ENCODE data around the gene ERBB2. TPM values are rescaled to one million over a fixed set of nuclear protein-coding genes. Genes with fewer than 3 reads are reported as not detected.

ERBB2 gene
- total and polyA plus RNA-seq, 7 experiments from 2014 or later, result 0.39 to 10.5 (median 5.8) TPM

DNA sequence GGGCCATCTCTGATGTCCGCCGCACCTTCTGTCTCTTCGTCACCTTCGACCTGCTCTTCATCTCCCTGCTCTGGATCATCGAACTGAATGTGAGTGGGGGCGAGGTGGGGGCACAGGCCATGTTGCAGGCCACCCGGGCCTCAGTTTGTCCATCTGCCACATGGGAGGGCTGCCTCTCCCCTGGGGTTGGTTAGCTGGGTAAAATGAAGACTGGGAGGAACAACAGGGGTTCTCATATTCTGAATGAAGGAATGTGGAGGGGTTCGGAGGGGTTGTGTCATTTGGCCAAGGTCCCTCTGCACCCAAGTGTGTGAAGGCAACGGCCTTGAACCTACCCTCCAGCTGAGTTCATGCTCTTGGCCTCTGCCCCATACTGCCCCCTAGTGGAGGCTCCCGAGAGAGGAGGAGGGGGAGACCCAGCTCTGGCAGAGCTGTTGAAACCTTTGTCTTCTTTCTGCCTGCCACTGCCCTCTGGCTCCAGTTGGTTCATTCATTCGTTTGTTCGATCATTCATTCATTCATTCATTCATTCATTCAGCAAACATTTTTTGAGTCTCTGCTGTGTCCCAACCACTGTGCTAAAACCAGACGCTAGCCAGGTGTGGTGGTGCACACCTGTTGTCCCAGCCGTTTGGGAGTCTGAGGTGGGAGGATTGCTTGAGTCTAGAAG is 46.1 kb upstream of the ERBB2 start:
- peak; percentile 58 to 83 (median 71) for DNase-seq
- no peak overlapping the region for H3K4me3 Mint-ChIP-seq
- no peaks in the 10 kb centered on the region for H3K9me3 ChIP-seq (ENCODE audit: control insufficient read depth in 2 of 3, low read length in 3 of 3)
- H3K36me3 Mint-ChIP-seq, result peaks cover 0 to 20% (median 0%) of the 10 kb centered on the region in 5 donors
- H3K4me3 ChIP-seq (ENCODE audit: low read length), result no peak overlapping the region
- no peaks in the 10 kb centered on the region for H3K9me3 Mint-ChIP-seq
- peaks cover 24 to 74% (median 63%) of the 10 kb centered on the region in 7 donors for H3K4me1 Mint-ChIP-seq
- intact Hi-C loops (cut with micrococcal nuclease), result loop anchor here (1.0 to 2.0 kb wide), 4 partner anchors 15 to 31 kb away; partner anchors contain the start of gene PNMT (in 1 of the 2)
- POLR2A ChIA-PET, result interaction anchor here (1.1 to 2.4 kb wide), 2 partner anchors 14 to 26 kb away, joined by 4 to 13 read pairs; partner anchors contain the start of gene PNMT
- peak overlapping the region; percentile 36 for H3K27ac ChIP-seq (ENCODE audit: low read depth, low read length)
- ATAC-seq, result peak; percentile 91
- no peaks in the 10 kb centered on the region for H3K27me3 ChIP-seq (ENCODE audit: control insufficient read depth in 2 of 2, insufficient read depth in 2 of 2, low read length in 2 of 2)
- peaks cover 4 to 23% of the 10 kb centered on the region in 2 donors for H3K4me1 ChIP-seq (ENCODE audit: control insufficient read depth in 2 of 2, insufficient read depth in 2 of 2, low read length in 2 of 2)
- CTCF ChIA-PET, result interaction anchor here (0.5 to 3.5 kb wide), 19 partner anchors 8 to 211 kb away, joined by 3 to 25 read pairs (median 3); partner anchors contain the start of genes IKZF3 and PNMT
- peaks cover 0 to 45% (median 0%) of the 10 kb centered on the region in 3 experiments for H3K36me3 ChIP-seq (ENCODE audit: control insufficient read depth in 2 of 3, insufficient read depth in 3 of 3, low read length in 3 of 3)
- peak overlapping the region in 5 of 9 donors; percentile 21 to 74 (median 51) for H3K27ac Mint-ChIP-seq
- no peaks in the 10 kb centered on the region for H3K27me3 Mint-ChIP-seq

DNA sequence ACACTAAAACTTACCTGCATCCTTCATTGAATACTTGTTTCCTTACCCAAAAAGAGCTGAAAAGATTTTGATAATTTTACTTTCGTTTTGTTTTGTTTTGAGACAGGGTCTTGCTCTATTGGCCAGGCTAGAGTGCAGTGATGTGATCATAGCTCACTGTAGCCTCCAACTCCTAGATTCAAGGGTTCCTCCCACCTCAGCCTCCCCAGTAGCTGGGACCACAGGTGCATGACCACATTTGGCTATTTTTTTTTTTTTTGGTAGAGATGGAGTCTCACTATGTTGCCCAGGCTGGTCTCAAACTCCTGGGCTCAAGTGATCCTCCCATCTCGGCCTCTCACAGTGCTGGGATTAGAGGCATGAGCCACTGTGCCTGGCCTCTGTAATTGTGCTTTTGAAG is 44.8 kb upstream of the ERBB2 start:
- peak overlapping the region in 7 of 9 donors; percentile 9 to 87 (median 39) for H3K27ac Mint-ChIP-seq
- ChIA-PET POLR2A (interaction anchor here (0.7 to 2.4 kb wide), 3 partner anchors 9 to 307 kb away, joined by 3 to 13 read pairs (median 4); partner anchors contain the start of gene PNMT), CTCF (interaction anchor here (0.6 to 3.5 kb wide), 12 partner anchors 14 to 203 kb away, joined by 3 to 25 read pairs (median 5); partner anchors contain the start of gene PNMT)
- H3K9me3 Mint-ChIP-seq, result no peaks in the 10 kb centered on the region
- no peaks in the 10 kb centered on the region for H3K27me3 Mint-ChIP-seq
- H3K4me3 Mint-ChIP-seq, result peak overlapping the region in 3 of 10 donors; percentile 7 to 23 (median 19)
- intact Hi-C loops (cut with micrococcal nuclease), result loop anchor here in 1 of 2 donors (2.0 kb wide), 1 partner anchor 16 kb away; no protein-coding TSS in a partner anchor
- ATAC-seq (no peak), DNase-seq (no peak)
- peaks cover 0 to 56% (median 3%) of the 10 kb centered on the region in 3 experiments for H3K36me3 ChIP-seq (ENCODE audit: control insufficient read depth in 2 of 3, insufficient read depth in 3 of 3, low read length in 3 of 3)
- H3K4me3 ChIP-seq (ENCODE audit: low read length), result no peak overlapping the region
- peaks cover 4 to 34% of the 10 kb centered on the region in 2 donors for H3K4me1 ChIP-seq (ENCODE audit: control insufficient read depth in 2 of 2, insufficient read depth in 2 of 2, low read length in 2 of 2)
- no peaks in the 10 kb centered on the region for H3K27me3 ChIP-seq (ENCODE audit: control insufficient read depth in 2 of 2, insufficient read depth in 2 of 2, low read length in 2 of 2)
- H3K9me3 ChIP-seq (ENCODE audit: control insufficient read depth in 2 of 3, low read length in 3 of 3), result no peaks in the 10 kb centered on the region
- peaks cover 0 to 13% (median 5%) of the 10 kb centered on the region in 5 donors for H3K36me3 Mint-ChIP-seq
- peaks cover 31 to 77% (median 64%) of the 10 kb centered on the region in 7 donors for H3K4me1 Mint-ChIP-seq
- H3K27ac ChIP-seq (ENCODE audit: low read depth, low read length), result no peak overlapping the region

DNA sequence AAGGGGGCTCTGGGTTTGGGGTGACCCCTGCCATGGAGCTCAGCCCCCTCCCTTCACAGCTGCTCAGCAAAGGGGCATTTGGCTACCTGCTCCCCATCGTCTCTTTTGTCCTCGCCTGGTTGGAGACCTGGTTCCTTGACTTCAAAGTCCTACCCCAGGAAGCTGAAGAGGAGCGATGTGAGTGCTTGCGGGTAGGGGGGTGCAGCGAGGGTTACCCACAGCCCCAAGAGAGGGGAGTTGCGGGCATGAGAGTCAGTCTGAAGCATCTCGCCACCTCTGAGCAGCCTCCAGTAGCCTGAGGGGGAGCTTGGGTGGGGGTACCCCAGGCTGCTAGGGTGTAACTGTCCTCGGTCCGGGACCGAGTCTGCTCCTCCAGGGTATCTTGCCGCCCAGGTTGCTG is 41.5 kb upstream of the ERBB2 start:
- peaks cover 25 to 62% (median 47%) of the 10 kb centered on the region in 7 donors for H3K4me1 Mint-ChIP-seq
- intact Hi-C loops (cut with micrococcal nuclease), result no loop called here
- H3K4me3 Mint-ChIP-seq, result peak overlapping the region in 7 of 10 donors; percentile 21 to 81 (median 51)
- H3K4me3 ChIP-seq (ENCODE audit: low read length), result no peak overlapping the region
- H3K36me3 Mint-ChIP-seq, result peaks cover 0 to 21% (median 7%) of the 10 kb centered on the region in 5 donors
- POLR2A ChIA-PET, result interaction anchor here (0.8 to 2.4 kb wide), 6 partner anchors 9 to 29 kb away, joined by 3 to 14 read pairs (median 3); partner anchors contain the start of genes PGAP3 and STARD3
- ATAC-seq, result peak; percentile 42
- H3K27me3 ChIP-seq (ENCODE audit: control insufficient read depth in 2 of 2, insufficient read depth in 2 of 2, low read length in 2 of 2), result no peaks in the 10 kb centered on the region
- no peaks in the 10 kb centered on the region for H3K9me3 Mint-ChIP-seq
- peaks cover 4 to 35% of the 10 kb centered on the region in 2 donors for H3K4me1 ChIP-seq (ENCODE audit: control insufficient read depth in 2 of 2, insufficient read depth in 2 of 2, low read length in 2 of 2)
- H3K9me3 ChIP-seq (ENCODE audit: control insufficient read depth in 2 of 3, low read length in 3 of 3), result no peaks in the 10 kb centered on the region
- no peak overlapping the region for H3K27ac ChIP-seq (ENCODE audit: low read depth, low read length)
- DNase-seq, result peak in 1 of 9 donors; percentile 34
- peak overlapping the region in 8 of 9 donors; percentile 44 to 90 (median 66) for H3K27ac Mint-ChIP-seq
- H3K27me3 Mint-ChIP-seq, result no peaks in the 10 kb centered on the region
- CTCF ChIA-PET, result interaction anchor here (1.0 to 2.0 kb wide), 4 partner anchors 11 to 71 kb away, joined by 3 to 8 read pairs (median 5); no protein-coding TSS in a partner anchor
- H3K36me3 ChIP-seq (ENCODE audit: control insufficient read depth in 2 of 3, insufficient read depth in 3 of 3, low read length in 3 of 3), result peaks cover 0 to 82% (median 4%) of the 10 kb centered on the region in 3 experiments

DNA sequence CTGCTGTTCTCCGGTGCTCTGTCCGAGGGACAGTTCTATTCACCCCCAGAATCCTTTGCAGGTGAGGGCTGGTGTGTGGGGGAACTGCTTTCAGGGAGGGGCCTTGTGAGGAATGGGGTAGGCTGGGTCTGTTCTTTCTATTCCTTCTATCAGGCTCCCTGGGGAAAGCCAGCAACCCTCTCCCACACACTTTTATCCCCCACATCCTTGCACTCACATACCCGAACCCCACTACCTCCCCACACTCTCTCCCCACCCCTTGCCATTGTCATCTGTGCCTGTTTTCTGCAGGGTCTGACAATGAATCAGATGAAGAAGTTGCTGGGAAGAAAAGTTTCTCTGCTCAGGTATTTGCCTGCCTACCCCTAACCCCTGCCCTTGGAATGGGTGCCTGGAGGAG is 41.1 kb upstream of the ERBB2 start:
- Mint-ChIP-seq H3K4me3 (peak overlapping the region in 7 of 10 donors; percentile 42 to 81 (median 53)), H3K27ac (peak overlapping the region in 8 of 9 donors; percentile 44 to 90 (median 76)), H3K4me1 (peaks cover 22 to 59% (median 44%) of the 10 kb centered on the region in 7 donors), H3K36me3 (peaks cover 0 to 21% (median 7%) of the 10 kb centered on the region in 5 donors), H3K9me3 (no peaks in the 10 kb centered on the region), H3K27me3 (no peaks in the 10 kb centered on the region)
- Histone ChIP-seq H3K27ac (ENCODE audit: low read depth, low read length) (no peak overlapping the region), H3K4me3 (ENCODE audit: low read length) (no peak overlapping the region), H3K4me1 (ENCODE audit: control insufficient read depth in 2 of 2, insufficient read depth in 2 of 2, low read length in 2 of 2) (peaks cover 0 to 35% of the 10 kb centered on the region in 2 donors), H3K27me3 (ENCODE audit: control insufficient read depth in 2 of 2, insufficient read depth in 2 of 2, low read length in 2 of 2) (no peaks in the 10 kb centered on the region), H3K36me3 (ENCODE audit: control insufficient read depth in 2 of 3, insufficient read depth in 3 of 3, low read length in 3 of 3) (peaks cover 0 to 78% (median 4%) of the 10 kb centered on the region in 3 experiments), H3K9me3 (ENCODE audit: control insufficient read depth in 2 of 3, low read length in 3 of 3) (no peaks in the 10 kb centered on the region)
- ATAC-seq, result no peak
- ChIA-PET CTCF (interaction anchor here (1.0 to 2.0 kb wide), 4 partner anchors 10 to 71 kb away, joined by 3 to 8 read pairs (median 5); no protein-coding TSS in a partner anchor), POLR2A (interaction anchor here (0.8 to 2.4 kb wide), 4 partner anchors 8 to 21 kb away, joined by 3 to 14 read pairs (median 5); partner anchors contain the start of gene STARD3)
- no peak for DNase-seq
- intact Hi-C loops (cut with micrococcal nuclease), result no loop called here

DNA sequence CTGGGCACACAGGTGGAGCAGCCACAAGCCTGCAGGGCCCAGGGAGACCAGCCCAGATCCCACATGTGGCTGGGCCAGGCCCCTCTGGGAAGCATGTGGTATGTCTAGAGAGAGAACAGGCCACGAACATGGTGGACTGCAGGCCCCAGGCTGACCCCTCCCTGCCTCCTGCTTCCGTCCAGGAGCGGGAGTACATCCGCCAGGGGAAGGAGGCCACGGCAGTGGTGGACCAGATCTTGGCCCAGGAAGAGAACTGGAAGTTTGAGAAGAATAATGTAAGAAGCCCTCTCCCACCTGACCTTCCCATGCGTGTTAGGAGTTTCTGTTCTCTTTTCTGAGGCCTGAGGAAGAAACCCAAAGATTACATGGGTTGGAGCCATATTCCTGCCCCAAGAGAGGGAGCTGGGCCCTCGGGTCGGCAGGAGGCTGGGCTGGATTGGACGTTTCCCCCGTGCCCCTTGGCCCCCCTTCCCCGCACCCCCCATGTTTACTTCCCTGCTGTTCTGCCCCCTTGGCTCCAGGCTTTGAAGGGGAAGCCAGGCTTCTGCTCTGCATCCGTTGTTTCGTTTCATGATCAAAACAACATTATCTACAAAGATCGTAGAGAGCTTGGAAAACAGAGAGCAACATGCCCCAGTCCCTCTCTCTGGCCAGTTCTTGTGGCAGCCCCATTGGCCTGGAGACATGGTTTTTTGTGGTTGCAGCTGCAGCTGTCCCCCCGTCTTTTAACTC is 40.4 kb upstream of the ERBB2 start:
- DNase-seq (peak in 3 of 9 donors; percentile 27 to 38 (median 29)), ATAC-seq (peak; percentile 29)
- intact Hi-C loops (cut with micrococcal nuclease), result no loop called here
- H3K4me3 ChIP-seq (ENCODE audit: low read length), result no peak overlapping the region
- ChIA-PET CTCF (interaction anchor here (0.6 to 1.2 kb wide), 4 partner anchors 10 to 38 kb away, joined by 3 to 4 read pairs (median 4); no protein-coding TSS in a partner anchor), POLR2A (interaction anchor here (0.8 to 2.1 kb wide), 6 partner anchors 11 to 29 kb away, joined by 3 to 14 read pairs (median 4); partner anchors contain the start of gene PGAP3)
- H3K4me1 ChIP-seq (ENCODE audit: control insufficient read depth in 2 of 2, insufficient read depth in 2 of 2, low read length in 2 of 2), result peaks cover 0 to 30% of the 10 kb centered on the region in 2 donors
- Mint-ChIP-seq H3K4me3 (peak overlapping the region in 9 of 10 donors; percentile 38 to 81 (median 60)), H3K27me3 (no peaks in the 10 kb centered on the region), H3K27ac (peak overlapping the region; percentile 71 to 93 (median 90)), H3K4me1 (peaks cover 19 to 57% (median 44%) of the 10 kb centered on the region in 7 donors), H3K36me3 (peaks cover 0 to 21% (median 7%) of the 10 kb centered on the region in 5 donors), H3K9me3 (no peaks in the 10 kb centered on the region)
- no peaks in the 10 kb centered on the region for H3K27me3 ChIP-seq (ENCODE audit: control insufficient read depth in 2 of 2, insufficient read depth in 2 of 2, low read length in 2 of 2)
- no peaks in the 10 kb centered on the region for H3K9me3 ChIP-seq (ENCODE audit: control insufficient read depth in 2 of 3, low read length in 3 of 3)
- peak overlapping the region; percentile 55 for H3K27ac ChIP-seq (ENCODE audit: low read depth, low read length)
- peaks cover 0 to 71% (median 4%) of the 10 kb centered on the region in 3 experiments for H3K36me3 ChIP-seq (ENCODE audit: control insufficient read depth in 2 of 3, insufficient read depth in 3 of 3, low read length in 3 of 3)

Measured in naive thymus-derived CD4-positive, alpha-beta T cell (primary cell).